ENCODE measurements around the gene COG6.

COG6 gene

DNA sequence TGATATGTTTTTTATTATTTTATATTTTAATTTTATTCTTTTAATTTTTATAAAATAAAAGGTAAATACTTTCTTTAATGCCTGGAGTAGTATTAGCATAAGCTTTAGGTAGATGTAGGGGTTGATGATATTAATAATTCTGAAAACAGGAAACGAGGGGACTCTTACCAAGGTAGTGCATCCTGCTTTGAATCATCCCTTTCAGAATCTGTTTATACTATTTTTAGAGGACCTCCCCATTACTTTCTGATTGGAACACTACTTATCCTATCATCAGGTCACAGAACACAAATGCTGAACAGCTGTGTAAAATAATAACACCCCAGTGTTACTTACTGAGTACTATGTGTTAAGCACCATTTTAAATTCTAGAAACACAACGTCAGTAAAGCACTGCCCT lies 27.3 kb downstream of the COG6 start:
- no peak for DNase-seq

DNA sequence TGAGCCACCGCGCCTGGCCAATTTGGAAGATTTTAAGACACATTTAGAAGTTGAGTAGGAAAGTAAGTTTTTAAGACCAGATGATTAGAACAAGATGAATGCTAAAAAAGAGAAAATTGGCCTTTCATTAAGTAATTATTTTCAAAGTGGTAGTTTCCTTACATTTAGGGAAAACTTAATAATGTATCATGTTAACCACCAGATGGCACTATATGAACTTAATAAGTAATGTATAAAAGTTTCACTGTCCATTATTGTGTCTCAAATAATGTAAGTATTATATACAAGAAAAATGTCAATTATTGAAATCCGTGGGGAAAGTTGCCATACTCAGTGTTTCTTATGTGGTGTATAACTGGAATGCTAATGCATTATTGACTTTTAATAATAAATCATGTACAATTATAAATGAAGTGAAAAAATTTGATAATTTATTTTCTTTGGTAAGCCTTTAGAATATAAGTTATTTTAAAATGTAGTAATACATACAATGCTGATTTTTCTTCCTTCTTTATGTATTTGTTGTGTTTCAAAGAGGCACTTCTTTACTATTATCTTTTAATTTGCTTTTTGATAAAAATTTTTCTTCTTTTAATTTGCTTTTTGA lies 29.2 kb downstream of the COG6 start:
- DNase-seq, result peak; percentile 71

DNA sequence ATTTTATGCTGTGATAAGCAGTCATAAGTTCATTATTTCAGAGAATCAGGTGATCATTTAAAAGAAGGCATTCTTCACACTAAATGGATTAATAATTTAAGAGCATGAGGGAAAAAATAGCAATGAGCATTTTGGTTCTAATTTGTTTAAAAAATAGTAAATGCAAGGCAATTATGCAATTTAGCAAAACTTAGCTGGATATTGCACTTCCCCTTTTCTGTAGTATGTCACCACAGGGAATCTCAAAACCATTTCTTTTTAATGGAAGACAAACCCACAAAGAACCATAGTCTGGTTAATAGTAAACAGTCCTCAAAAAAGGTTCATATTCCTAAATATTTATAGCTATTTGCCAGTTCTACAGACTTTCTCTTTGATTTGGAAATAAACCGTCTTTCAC lies 30.2 kb downstream of the COG6 start:
- DNase-seq, result peak; percentile 56

DNA sequence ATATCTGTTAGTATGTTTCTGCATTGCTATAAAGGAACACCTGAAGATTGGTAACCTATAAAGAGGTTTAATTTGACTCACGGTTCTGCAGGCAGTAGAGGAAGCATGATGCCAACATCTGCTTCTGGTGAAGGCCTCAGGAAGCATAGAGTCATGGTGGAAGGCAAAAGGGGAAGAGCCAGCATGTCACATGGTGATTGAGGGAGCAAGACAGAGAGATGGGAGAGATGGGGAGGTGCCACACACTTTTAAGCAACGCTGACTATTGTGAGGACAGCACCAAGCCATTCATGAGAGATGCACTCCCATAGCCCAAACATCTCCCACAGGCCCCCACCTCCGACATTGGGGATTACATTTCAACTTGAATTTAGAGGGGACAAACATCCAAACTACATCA lies 32.8 kb downstream of the COG6 start:
- DNase-seq, result no peak

DNA sequence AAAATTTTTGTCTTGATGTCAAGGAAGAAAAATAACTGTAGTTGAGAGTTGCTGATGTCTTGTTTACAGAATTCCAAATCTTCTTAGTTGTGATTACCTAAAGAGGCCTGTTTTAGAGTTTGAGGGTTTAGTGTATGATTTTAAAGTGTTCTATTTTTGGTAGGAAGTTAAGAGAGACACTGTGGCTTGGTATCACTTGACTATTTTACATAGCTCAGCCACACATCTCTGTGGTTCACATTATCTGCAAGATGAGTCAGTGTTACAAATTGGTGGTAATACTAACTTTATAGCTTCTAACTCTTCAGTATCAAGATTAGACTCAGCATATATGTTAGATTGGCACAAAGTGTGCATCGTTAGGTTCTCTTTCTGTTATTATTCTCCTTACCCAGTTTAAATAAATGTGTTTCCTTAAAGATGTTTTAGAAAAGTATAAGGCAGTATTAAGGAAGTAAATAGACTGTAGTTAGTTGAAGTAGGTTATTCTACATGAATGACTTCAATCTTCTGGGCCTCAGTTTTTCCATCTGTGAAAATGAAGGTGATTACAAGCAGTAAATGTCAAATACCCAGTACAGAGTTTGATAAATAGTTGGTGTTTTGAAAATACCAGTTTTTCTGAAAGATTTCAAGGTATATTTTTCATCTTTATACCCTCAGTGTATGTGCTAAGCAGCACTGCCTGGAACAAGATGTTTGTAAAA lies 33.4 kb downstream of the COG6 start:
- no peak for DNase-seq

DNA sequence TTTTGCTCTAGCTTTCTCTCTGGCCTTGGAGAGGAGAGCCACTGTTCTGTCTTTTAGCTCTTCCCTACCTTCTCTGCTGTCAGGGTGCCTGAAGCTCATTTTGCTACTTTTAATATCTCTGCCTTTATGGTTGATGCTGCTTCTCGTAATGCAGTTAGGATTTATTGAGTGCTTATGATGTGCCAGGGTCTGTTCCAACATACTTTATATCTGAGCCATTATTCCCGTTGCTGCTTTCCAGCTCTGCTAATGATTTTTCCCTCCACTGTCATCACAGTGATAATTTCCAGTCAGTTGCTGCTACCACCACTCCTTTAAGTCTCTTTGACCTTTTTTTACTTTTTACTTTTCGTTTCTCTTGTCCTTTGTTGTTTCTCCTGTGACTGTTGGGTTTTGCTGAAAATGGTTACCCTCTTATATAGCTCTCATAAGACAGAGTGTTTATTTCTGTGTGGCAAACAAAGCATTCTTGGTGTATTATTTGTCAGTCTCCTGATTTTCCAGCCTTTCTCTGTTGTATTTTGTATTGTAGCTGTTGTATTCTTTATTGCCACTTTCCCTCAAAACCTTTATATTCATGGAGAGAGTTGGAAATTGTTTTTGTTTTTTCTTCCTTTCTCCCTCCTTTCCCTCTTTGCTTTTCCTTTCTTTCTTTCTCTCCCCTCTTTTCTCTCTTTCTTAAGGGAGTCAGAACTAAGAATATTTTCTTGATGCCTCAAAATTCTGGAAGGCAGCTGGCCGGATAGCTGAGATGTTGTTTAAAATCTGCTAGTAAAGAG lies 37.4 kb downstream of the COG6 start:
- DNase-seq, result no peak

DNA sequence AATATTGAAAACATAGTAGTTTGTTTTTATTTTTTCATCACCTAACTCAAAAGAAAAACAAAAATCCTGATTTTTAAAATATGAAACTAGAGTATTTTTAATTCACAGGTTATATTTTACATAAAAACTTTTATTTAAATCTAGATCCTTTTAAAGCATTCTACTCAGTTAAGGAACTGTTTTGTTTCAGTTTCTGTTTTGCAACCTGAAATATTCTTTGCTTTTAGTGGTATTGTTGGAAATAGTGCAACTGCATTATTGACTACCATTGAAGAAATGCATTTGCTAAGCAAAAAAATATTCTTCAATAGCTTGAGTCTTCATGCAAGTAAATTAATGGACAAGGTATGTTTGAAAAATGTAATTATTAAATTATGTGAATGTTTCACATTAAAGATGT lies 43.8 kb downstream of the COG6 start:
- peak; percentile 44 for DNase-seq

DNA sequence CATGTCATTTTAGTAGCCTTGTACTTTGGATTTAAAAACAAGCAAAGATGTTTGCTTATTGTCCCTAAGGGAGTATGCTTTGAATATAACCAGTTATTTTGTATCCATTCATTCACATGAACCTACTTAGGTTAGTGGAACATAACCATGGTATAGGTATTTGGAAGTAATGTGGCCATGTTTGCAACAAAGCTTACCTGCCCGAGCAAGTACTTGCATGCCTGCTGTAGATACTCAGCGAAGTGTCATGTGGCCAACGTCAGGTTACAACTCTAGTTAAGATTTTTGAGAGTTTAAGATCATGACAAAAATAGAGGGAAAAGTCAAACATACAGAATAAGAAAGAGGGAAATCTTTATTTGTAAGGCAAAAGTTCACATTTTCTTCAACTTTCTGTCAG lies 57.2 kb downstream of the COG6 start:
- no peak for DNase-seq

DNA sequence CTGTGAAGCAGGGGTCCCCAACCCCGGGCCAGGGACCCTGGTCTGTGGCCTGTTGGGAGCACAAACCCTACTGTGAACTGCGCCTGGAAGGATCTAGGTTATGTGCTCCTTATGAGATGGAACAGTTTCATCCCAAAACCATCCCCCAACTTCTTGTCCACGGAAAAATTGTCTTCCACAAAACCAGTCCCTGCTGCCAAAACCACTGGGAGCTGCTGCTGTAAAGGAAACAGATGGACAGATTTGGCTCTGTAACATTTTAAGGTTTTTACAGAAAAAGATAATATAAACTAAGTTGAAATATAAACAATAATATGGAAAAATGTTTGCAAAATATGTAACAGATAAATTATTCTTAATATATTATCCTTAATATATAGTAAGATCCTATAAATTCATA lies 73.7 kb downstream of the COG6 start:
- DNase-seq, result no peak

DNA sequence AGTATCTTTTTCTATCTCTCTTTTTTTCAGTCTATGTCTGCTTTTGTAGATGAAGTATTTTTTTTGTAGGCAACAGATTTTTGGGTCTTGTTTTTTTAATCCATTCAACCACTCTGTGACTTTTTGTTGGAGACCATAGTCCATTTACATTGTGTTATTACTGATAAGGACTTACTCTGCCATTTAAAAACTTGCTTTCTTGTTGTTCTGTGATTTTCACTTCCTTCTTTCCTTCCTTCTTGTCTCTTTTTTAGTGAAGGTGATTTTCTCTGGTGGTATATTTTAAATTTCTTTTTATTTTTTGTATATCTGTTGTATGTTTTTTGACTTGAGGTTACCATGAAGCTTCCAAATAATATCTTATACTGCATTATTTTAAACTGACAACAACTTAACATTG lies 79.5 kb downstream of the COG6 start:
- no peak for DNase-seq

DNA sequence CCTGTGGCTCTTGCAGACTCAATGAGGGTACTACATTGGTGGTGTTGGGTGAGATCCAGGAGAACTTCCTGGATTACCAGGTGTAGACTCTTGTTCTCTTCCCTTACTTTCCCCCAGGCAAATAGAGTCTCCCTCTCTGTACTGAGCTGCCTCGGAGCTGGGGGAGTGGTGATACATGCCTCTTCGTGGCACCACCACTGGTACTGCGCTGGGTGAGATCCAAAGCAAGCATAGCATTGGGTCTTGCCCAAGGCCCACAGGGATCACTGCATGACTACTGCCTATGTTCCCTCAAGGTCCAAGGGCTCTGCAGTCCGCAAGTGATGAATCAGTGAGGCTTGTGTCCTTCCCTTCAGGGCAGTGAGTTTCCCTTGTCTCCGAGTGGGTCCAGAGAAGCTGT lies 81.6 kb downstream of the COG6 start:
- no peak for DNase-seq

DNA sequence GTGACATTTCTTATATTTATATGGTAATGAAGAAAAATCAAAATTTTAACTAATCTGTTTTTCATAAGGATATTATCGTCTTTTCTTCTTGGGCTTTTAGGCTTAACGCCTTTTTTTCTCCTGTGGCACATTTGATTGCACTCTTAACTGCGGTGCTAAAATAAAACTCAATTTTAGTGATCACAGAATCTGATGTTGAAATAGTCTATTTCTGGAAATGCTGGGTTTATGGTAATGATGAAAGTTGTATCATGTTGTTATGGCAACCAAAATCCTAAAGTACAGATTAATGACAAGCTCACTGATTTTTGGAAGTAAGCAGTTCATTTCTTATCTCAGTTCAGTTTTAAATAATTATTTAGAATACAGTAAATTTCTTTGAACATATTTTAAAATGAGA lies 85.3 kb downstream of the COG6 start:
- no peak for DNase-seq

DNA sequence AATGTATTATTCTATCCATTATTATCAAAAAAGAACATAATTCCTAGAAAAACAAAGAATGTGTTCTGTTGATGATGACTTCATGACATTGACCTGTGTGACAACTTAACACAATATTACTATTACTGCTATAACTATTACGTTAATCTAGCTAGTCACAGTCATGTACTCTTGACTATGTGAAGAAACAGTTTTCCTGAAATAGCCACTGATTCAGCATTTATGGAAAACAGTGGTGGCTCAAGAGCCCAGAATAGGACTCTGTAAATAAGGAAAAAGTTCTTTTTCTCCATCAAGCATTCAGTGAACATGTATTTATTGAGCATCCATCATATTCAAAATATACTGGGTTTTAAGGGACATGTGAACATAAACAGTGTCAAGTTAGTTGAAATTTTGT lies 93.5 kb downstream of the COG6 start:
- no peak for DNase-seq

DNA sequence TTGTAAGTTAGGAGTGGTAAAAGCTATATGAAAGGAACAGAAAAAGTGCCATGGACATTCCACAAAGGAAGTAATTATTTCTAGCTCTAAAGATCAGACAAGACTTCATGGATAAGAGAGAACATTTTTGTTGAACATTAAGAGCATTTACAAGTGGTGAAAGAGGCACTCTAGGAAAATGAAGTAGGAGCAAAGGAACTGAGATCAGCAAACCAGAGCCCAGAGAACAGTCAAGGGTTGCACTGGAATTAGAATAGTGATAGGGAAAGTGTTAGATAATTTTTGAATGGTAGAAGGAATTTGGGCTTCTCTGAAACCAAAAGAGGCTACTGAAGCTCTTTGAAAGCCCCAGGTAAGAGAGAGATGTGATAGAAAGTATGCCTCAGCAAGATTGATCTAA lies 94.1 kb downstream of the COG6 start:
- DNase-seq, result no peak

DNA sequence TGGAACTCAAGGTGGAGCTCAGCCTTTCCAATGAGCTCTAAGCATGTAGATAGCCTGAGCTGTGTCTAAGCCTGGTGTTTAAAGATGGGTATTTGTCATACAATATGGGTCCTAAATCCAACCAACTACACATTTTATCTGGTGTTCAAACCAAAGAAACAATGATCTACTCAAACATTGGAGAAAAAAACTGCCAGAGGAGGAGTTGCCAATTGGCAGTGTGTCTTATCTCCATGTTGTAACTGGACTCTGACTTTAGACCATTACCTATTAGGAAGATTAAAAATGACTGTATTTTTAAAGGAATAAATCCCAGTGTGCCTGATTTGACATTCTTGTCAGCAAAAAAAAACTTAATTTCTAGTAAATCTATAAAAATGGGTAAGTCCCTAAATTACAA lies 96.3 kb downstream of the COG6 start:
- no peak for DNase-seq

DNA sequence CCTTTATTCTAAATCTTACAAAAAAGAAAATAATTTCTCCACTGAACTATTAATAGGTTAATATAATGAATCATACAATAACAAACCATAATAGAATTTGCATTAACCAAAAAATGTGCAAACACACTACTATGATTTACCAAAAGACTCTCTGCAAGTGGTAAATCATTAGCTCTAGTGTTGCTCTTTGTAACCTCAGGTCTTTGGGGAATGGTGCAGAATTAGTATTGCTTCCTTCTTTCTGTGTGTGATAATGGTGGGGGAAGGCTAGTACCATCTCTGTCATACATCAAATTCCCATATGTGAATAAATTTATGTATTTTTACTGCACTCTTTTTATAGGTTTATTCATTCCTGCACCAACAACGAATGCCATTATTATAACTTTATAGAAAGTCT lies 105.1 kb downstream of the COG6 start:
- no peak for DNase-seq

DNA sequence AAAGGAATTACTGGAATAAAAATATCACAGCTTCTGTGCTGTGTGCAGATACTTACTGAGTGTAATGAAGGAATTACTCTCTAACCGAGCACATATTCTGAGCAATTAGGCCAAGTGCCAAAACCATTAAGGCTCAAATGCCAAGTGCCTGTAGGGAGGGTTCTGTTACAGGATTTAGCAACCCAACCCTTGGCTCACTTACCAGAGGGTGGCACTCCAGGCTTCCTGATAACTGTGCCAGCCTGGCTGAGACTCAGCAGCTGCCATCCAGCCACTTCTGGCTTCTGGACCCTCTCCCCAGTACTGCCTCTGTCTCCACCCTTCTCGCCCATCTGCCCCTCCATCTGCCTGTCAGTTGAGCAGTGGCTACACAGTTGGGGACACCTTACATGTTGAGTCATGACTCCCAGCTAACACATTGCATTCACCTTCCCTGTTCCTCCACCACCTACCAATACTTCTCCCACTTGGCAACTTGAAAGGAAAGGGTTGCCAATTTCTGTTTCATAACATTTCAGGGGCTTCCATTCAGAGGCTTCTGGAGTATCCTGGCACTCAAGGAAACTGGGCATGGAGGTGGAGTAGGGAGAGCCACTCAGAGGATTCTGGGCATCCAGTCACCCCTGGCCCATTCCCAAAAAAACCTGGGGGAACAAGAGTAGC lies 110.5 kb downstream of the COG6 start:
- no peak for DNase-seq

DNA sequence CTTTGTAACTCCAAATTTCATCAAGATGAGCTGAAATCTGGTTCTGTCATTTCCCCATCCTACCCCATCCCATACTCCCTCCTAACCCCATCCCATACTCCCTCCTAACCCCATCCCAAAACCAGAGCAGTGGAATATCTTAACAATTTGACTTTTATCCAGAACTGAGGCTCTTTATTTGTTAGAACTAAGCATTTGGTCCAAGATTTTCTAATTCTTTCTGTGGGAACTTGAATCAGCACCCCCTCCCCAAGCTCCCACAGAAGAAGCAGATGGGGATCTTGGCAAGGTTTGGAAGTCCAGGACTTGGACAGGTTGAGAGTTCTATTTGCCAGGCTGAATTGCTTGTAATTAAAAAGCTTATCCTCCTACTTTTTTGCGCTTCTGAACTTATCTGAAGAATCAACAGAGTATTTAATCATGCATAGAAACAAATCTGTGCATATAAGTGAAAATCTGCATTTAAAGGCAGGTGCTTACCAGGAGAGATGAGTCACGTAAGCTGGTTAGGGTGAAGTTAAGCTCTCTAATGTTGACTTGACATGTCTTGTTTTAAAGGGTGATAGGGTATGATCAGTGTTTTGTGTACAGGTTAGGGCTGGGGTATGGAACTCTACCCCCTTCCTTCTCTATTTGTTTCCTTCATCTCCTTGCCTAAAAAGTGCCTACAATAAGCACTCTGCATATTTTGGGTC lies 111.1 kb downstream of the COG6 start:
- DNase-seq, result no peak

DNA sequence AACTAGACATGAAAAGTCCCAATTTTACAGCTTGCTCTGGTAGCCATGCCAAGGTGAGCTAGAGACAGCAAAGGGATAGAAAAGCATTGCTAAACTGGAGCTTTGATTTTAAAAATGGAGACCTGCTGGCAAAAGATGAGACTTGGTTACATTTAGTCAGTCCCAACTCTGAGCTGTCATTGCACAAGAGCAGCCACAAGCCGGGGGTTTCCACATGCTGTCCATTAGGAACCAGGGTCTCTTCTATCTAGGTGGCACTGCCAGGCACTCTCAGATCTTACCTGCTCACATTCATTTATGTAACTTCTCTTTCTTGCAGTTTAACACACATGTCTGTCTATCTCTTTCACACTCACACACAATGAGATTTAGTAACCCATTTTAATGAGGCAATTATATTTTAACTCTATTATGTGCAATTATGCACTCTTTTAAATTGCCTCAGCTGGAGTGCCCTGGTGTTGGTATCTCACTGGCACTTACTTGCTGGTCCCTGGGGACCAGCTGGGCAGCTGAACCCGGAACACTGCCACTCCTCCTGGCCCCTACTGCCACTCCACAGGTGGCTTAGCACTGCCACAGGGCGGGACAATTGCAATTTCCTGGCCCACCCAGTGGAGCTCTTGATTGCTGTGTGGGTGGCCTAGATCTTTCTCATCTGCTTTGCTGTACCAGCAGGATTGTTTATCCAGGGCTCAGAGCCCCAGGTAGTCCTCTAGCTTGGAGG lies 112.5 kb downstream of the COG6 start:
- DNase-seq, result no peak

DNA sequence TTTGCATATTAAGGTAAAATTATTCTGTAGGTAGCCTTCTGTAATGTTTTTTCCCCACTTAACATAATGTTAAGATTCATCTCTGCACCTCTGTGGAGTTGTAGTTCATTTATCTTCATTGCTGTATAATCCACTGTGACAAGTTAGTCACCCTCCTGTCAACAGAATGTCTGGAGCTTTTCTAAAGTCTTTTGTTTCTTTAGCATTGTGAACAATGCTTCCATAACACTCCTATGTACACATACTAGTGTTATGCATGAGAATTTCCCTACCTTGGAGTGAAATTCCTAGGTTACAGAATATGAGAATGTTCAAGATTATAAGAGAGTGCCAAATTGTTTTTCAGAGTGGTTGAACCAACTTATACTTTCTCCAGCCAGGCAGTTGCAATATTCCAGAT lies 113.5 kb downstream of the COG6 start:
- DNase-seq, result no peak

DNA sequence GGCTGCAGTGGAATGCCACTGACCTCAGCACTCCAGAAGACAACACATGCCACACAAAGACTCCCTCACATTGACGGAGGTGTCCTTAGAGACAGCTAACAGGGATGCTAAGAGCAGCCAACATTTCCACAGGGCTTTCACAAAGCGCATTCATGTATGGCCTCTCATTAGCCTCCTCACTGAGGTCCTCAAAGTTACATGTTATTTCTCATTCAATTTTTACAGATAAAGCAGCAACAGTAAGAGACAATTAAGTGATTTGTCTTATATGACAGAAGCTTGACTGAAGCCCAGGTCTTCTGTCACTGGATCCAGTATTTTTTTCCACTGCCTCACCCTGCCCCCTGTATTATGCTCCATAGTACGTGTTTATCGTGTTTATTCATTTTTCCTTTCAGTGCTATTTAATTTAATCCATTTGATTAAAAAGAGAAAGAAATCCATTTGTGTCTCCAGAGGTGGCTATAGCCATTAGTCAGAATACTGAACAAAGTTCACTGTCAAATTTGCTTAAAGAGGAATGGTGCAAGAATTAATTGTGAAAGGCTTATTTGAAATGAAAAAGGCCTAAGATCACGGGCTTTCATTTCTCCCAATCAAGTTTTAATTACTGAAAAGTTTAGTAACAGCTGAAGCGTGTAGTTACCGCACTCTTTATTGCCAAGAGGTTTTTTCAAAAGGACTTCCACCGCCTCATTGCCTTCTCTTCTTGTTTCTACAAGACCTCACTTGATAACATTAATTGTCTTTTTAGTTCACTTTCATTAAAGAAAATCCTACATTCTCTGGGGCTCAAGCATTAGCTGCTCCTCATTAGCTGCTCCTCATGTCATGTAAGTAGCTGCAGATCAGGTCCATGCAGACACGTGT lies 115.0 kb downstream of the COG6 start:
- no peak for DNase-seq

All from inflammatory macrophage treated with lipopolysaccharide for 4 hours (primary cell).